ENCODE data around the gene GLA. TPM values are rescaled to one million over a fixed set of nuclear protein-coding genes. Genes with fewer than 3 reads are reported as not detected.
A peak's percentile ranks its signal among the peaks of the same experiment; 100 is the strongest.

GLA gene
- total and polyA plus RNA-seq, 9 of the 15 experiments (the other 6 are each of a cell fraction or from before 2014, with no cell fraction given), result 41.7 to 146 (median 73.8) TPM

- TF ChIP-seq NR2C2 (CRISPR knock-in tag; IDR thresholded peaks at IDR 0.05) (no peak), NR2C2 (tag; IDR thresholded peaks at IDR 0.05) (peak; percentile 38; the same call in 1 of the 2 replicates), ZNF274 (IDR thresholded peaks at IDR 0.05; ENCODE audit: borderline replicate concordance, low read depth, low read length) (no peak), ZNF197 (CRISPR knock-in tag; IDR thresholded peaks at IDR 0.05; ENCODE audit: low read depth) (no peak), CEBPB (tag; IDR thresholded peaks at IDR 0.05) (no peak), E2F8 (IDR thresholded peaks at IDR 0.05; ENCODE audit: low read depth, partially characterized antibody) (peak; percentile 82), ETS1 (conservative IDR thresholded peaks at IDR 0.05; ENCODE audit: control insufficient read depth, low read depth, low read length) (no peak), HNRNPUL1 (IDR thresholded peaks at IDR 0.05; ENCODE audit: low read length) (no peak), KLF13 (tag; IDR thresholded peaks at IDR 0.05; ENCODE audit: borderline replicate concordance, low read depth) (0 out of 2 replicates have a peak, but pooled peaks have one; percentile 22), MED1 (CRISPR knock-in tag; IDR thresholded peaks at IDR 0.05; ENCODE audit: borderline replicate concordance) (no peak), CBFA2T3 (IDR thresholded peaks at IDR 0.05) (no peak), ETS2 (tag; IDR thresholded peaks at IDR 0.05; ENCODE audit: borderline replicate concordance, poor library complexity, severe bottlenecking) (no peak), ERF (CRISPR knock-in tag; IDR thresholded peaks at IDR 0.05) (no peak), ZBTB7A (IDR thresholded peaks at IDR 0.05; ENCODE audit: borderline replicate concordance, control insufficient read depth, low read depth, low read length) (no peak), RBBP5 (IDR thresholded peaks at IDR 0.05; ENCODE audit: borderline replicate concordance, insufficient read depth, low read length, poor library complexity, severe bottlenecking) (peak; percentile 75)
Observed at GRCh38 chrX:101348452-101349192, 59.1 kb downstream of the GLA start, which contains the start of gene TIMM8A (continued).

Measured in K562 (cell line).